GM21423 (cell line): ENCODE measurements around the gene RANBP2.

Experiments used
- ATAC-seq: cut with Tn5 transposase; IDR thresholded peaks from one replicate; pipeline ENCODE4 v1.9.1; 2021; ENCODE audit warnings: mild to moderate bottlenecking, moderate library complexity; ENCODE audit not compliant: unreplicated experiment

Gene RANBP2

GRCh38 chr2:108833219-108833618 is 113.9 kb downstream of the RANBP2 start:
- ATAC-seq = no peak

- ATAC-seq = no peak
Observed at GRCh38 chr2:108834620-108835019, 115.3 kb downstream of the RANBP2 start.

GRCh38 chr2:108835040-108835439 is 115.8 kb downstream of the RANBP2 start:
- no peak for ATAC-seq
